ENCODE data around the gene SV2C. TPM values are rescaled to one million over a fixed set of nuclear protein-coding genes. Genes with fewer than 3 reads are reported as not detected.

Gene SV2C
- total and polyA plus RNA-seq, 2 donors (not counting 1 experiment from before 2014, with no cell fraction given): not detected

GRCh38 chr5:76326577-76327302 lies 243.6 kb downstream of the SV2C start:
- Mint-ChIP-seq H3K4me3 (no peak overlapping the region), H3K4me1 (peaks cover 10% of the 10 kb centered on the region), H3K27me3 (peaks cover 9% of the 10 kb centered on the region), H3K27ac (no peak overlapping the region), H3K9me3 (ENCODE audit: insufficient read depth) (peaks cover 12% of the 10 kb centered on the region)
- H4K20me1 ChIP-seq (ENCODE audit: control insufficient read depth, insufficient read depth, low read length, poor library complexity, severe bottlenecking): no peaks in the 10 kb centered on the region
- H2AFZ ChIP-seq (ENCODE audit: insufficient read depth, low read depth, low read length, poor library complexity, severe bottlenecking): no peak overlapping the region
- ATAC-seq (ENCODE audit: low read depth) (no peak), DNase-seq (no peak)
- intact Hi-C loops (cut with micrococcal nuclease): no loop called here
- H3K27ac ChIP-seq (ENCODE audit: low read length in 2 of 2): no peak overlapping the region
- H3K9me3 ChIP-seq (ENCODE audit: control extremely low read depth in 1 of 3, control insufficient read depth in 2 of 3, insufficient read depth in 1 of 3, low read length in 2 of 3): no peaks in the 10 kb centered on the region
- 93% methylated on average over 7 of the region's 10 CpGs for WGBS (ENCODE audit: insufficient coverage)
- peaks cover 2 to 5% of the 10 kb centered on the region in 2 donors for H3K4me1 ChIP-seq (ENCODE audit: control insufficient read depth in 2 of 2, insufficient read depth in 2 of 2, low read length in 2 of 2)
- no peak overlapping the region for H3K4me3 ChIP-seq (ENCODE audit: control extremely low read depth in 1 of 5, extremely low read depth in 1 of 5, insufficient read depth in 1 of 5, low read depth in 2 of 5, low read length in 4 of 5)
- H3K9ac ChIP-seq (ENCODE audit: low read length): no peak overlapping the region
- POLR2A ChIA-PET: no interaction called here
- H3K4me2 ChIP-seq (replicated peaks; ENCODE audit: low read depth, low read length, poor library complexity, severe bottlenecking): no peak overlapping the region
- H3K79me2 ChIP-seq (ENCODE audit: control insufficient read depth, insufficient read depth, low read length): no peaks in the 10 kb centered on the region
- peaks cover 0 to 3% (median 0%) of the 10 kb centered on the region in 4 experiments for H3K27me3 ChIP-seq (replicated peaks in 1 of 4; ENCODE audit: control extremely low read depth in 1 of 4, control insufficient read depth in 3 of 4, insufficient read depth in 4 of 4, low read length in 3 of 4)
- no peak for TF ChIP-seq CTCF (IDR thresholded peaks at IDR 0.05)
- no peak for TF ChIP-seq EZH2 (IDR thresholded peaks at IDR 0.05; ENCODE audit: borderline replicate concordance, insufficient read depth, low read depth, low read length, poor library complexity, severe bottlenecking)
- H3K36me3 ChIP-seq (replicated peaks in 1 of 2; ENCODE audit: control extremely low read depth in 1 of 2, control insufficient read depth in 1 of 2, extremely low read depth in 1 of 2, insufficient read depth in 2 of 2, low read length in 1 of 2): no peaks in the 10 kb centered on the region
- CTCF ChIA-PET: no interaction called here

GRCh38 chr5:76329346-76329745 lies 246.2 kb downstream of the SV2C start:
- no peak for ATAC-seq (ENCODE audit: low read depth)
- ChIA-PET CTCF (no interaction called here), POLR2A (no interaction called here)
- no peak for TF ChIP-seq CTCF (IDR thresholded peaks at IDR 0.05)
- no peak for TF ChIP-seq EZH2 (IDR thresholded peaks at IDR 0.05; ENCODE audit: borderline replicate concordance, insufficient read depth, low read depth, low read length, poor library complexity, severe bottlenecking)
- H3K36me3 ChIP-seq (replicated peaks in 1 of 2; ENCODE audit: control extremely low read depth in 1 of 2, control insufficient read depth in 1 of 2, extremely low read depth in 1 of 2, insufficient read depth in 2 of 2, low read length in 1 of 2): no peaks in the 10 kb centered on the region
- H3K9ac ChIP-seq (ENCODE audit: low read length): no peak overlapping the region
- H3K27ac ChIP-seq (ENCODE audit: low read length in 2 of 2): no peak overlapping the region
- DNase-seq: no peak
- no peaks in the 10 kb centered on the region for H3K9me3 ChIP-seq (ENCODE audit: control extremely low read depth in 1 of 3, control insufficient read depth in 2 of 3, insufficient read depth in 1 of 3, low read length in 2 of 3)
- H3K9me3 Mint-ChIP-seq (ENCODE audit: insufficient read depth): no peaks in the 10 kb centered on the region
- H4K20me1 ChIP-seq (ENCODE audit: control insufficient read depth, insufficient read depth, low read length, poor library complexity, severe bottlenecking): no peaks in the 10 kb centered on the region
- peaks cover 7% of the 10 kb centered on the region for H3K27me3 Mint-ChIP-seq
- no peak overlapping the region for H3K4me3 Mint-ChIP-seq
- peaks cover 0 to 3% (median 0%) of the 10 kb centered on the region in 4 experiments for H3K27me3 ChIP-seq (replicated peaks in 1 of 4; ENCODE audit: control extremely low read depth in 1 of 4, control insufficient read depth in 3 of 4, insufficient read depth in 4 of 4, low read length in 3 of 4)
- peaks cover 2 to 5% of the 10 kb centered on the region in 2 donors for H3K4me1 ChIP-seq (ENCODE audit: control insufficient read depth in 2 of 2, insufficient read depth in 2 of 2, low read length in 2 of 2)
- no peaks in the 10 kb centered on the region for H3K79me2 ChIP-seq (ENCODE audit: control insufficient read depth, insufficient read depth, low read length)
- intact Hi-C loops (cut with micrococcal nuclease): no loop called here
- H3K4me3 ChIP-seq (ENCODE audit: control extremely low read depth in 1 of 5, extremely low read depth in 1 of 5, insufficient read depth in 1 of 5, low read depth in 2 of 5, low read length in 4 of 5): no peak overlapping the region
- no peak overlapping the region for H2AFZ ChIP-seq (ENCODE audit: insufficient read depth, low read depth, low read length, poor library complexity, severe bottlenecking)
- no peak overlapping the region for H3K27ac Mint-ChIP-seq
- no peak overlapping the region for H3K4me2 ChIP-seq (replicated peaks; ENCODE audit: low read depth, low read length, poor library complexity, severe bottlenecking)
- peaks cover 10% of the 10 kb centered on the region for H3K4me1 Mint-ChIP-seq
